ENCODE data around the gene CDC42BPG.

Gene CDC42BPG

GRCh38 chr11:64866173-64866491, 21.7 kb upstream of the CDC42BPG start:
- H3K18ac ChIP-seq (ENCODE audit: low read length): peak overlapping the region; percentile 50
- no peak overlapping the region for H3K4ac ChIP-seq (ENCODE audit: low read depth, low read length)
- H3K14ac ChIP-seq (ENCODE audit: low read length): no peak overlapping the region
- H2BK5ac ChIP-seq (ENCODE audit: low read depth, low read length, poor library complexity): no peak overlapping the region
- no peaks in the 10 kb centered on the region for H3K27me3 ChIP-seq (ENCODE audit: insufficient read depth, low read length)
- no peaks in the 10 kb centered on the region for H3K9me3 ChIP-seq (ENCODE audit: insufficient read depth, low read depth, low read length)
- no peak overlapping the region for H2BK12ac ChIP-seq (ENCODE audit: low read length)
- no CpG with 5 or more reads among the region's 4 CpGs for WGBS (ENCODE audit: extremely low coverage, insufficient coverage, insufficient read length)
- H3K4me2 ChIP-seq (ENCODE audit: low read length): no peak overlapping the region
- peaks cover 33% of the 10 kb centered on the region for H3K79me1 ChIP-seq (ENCODE audit: low read length)
- H3K9ac ChIP-seq (ENCODE audit: low read length): no peak overlapping the region
- no peak overlapping the region for H4K91ac ChIP-seq (ENCODE audit: low read depth, low read length)
- peaks cover 27% of the 10 kb centered on the region for H3K79me2 ChIP-seq (ENCODE audit: control insufficient read depth, insufficient read depth, low read length, poor library complexity)
- no peak overlapping the region for H2AK5ac ChIP-seq (ENCODE audit: low read length)
- no peak overlapping the region for H2BK120ac ChIP-seq (ENCODE audit: insufficient read depth, low read length, poor library complexity)
- no peak overlapping the region for H4K8ac ChIP-seq (ENCODE audit: low read depth, low read length)
- no peak overlapping the region for H2AFZ ChIP-seq (ENCODE audit: insufficient read depth, low read length, poor library complexity)
- DNase-seq: no peak
- no peak overlapping the region for H4K12ac ChIP-seq (ENCODE audit: low read depth, low read length)
- H3K4me3 ChIP-seq (ENCODE audit: low read depth, low read length): no peak overlapping the region
- peaks cover 52 to 54% of the 10 kb centered on the region in 2 experiments for H3K4me1 ChIP-seq (ENCODE audit: control insufficient read depth in 1 of 2, insufficient read depth in 2 of 2, low read length in 2 of 2)
- H3K23ac ChIP-seq (ENCODE audit: low read length): no peak overlapping the region
- peaks cover 24 to 30% of the 10 kb centered on the region in 2 experiments for H3K36me3 ChIP-seq (ENCODE audit: control insufficient read depth in 1 of 2, insufficient read depth in 2 of 2, low read length in 2 of 2)
- no peak overlapping the region for H3K27ac ChIP-seq (ENCODE audit: low read depth, low read length)

- H3K4me3 ChIP-seq (ENCODE audit: low read depth, low read length): no peak overlapping the region
- H3K27me3 ChIP-seq (ENCODE audit: insufficient read depth, low read length): no peaks in the 10 kb centered on the region
- DNase-seq: peak; percentile 59 to 77
- H2BK12ac ChIP-seq (ENCODE audit: low read length): peak overlapping the region; percentile 18
- H3K23ac ChIP-seq (ENCODE audit: low read length): no peak overlapping the region
- peak overlapping the region; percentile 66 for H4K8ac ChIP-seq (ENCODE audit: low read depth, low read length)
- peaks cover 46 to 49% of the 10 kb centered on the region in 2 experiments for H3K4me1 ChIP-seq (ENCODE audit: control insufficient read depth in 1 of 2, insufficient read depth in 2 of 2, low read length in 2 of 2)
- no peak overlapping the region for H3K27ac ChIP-seq (ENCODE audit: low read depth, low read length)
- peak overlapping the region; percentile 1 for H2BK120ac ChIP-seq (ENCODE audit: insufficient read depth, low read length, poor library complexity)
- H4K12ac ChIP-seq (ENCODE audit: low read depth, low read length): no peak overlapping the region
- peak overlapping the region; percentile 74 for H3K18ac ChIP-seq (ENCODE audit: low read length)
- H3K4ac ChIP-seq (ENCODE audit: low read depth, low read length): peak overlapping the region; percentile 21
- H4K91ac ChIP-seq (ENCODE audit: low read depth, low read length): peak overlapping the region; percentile 45
- no peaks in the 10 kb centered on the region for H3K9me3 ChIP-seq (ENCODE audit: insufficient read depth, low read depth, low read length)
- H3K9ac ChIP-seq (ENCODE audit: low read length): no peak overlapping the region
- peaks cover 30% of the 10 kb centered on the region for H3K79me1 ChIP-seq (ENCODE audit: low read length)
- no peak overlapping the region for H3K14ac ChIP-seq (ENCODE audit: low read length)
- no peak overlapping the region for H2AFZ ChIP-seq (ENCODE audit: insufficient read depth, low read length, poor library complexity)
- H3K79me2 ChIP-seq (ENCODE audit: control insufficient read depth, insufficient read depth, low read length, poor library complexity): peaks cover 25% of the 10 kb centered on the region
- H3K36me3 ChIP-seq (ENCODE audit: control insufficient read depth in 1 of 2, insufficient read depth in 2 of 2, low read length in 2 of 2): peaks cover 20 to 26% of the 10 kb centered on the region in 2 experiments
- no peak overlapping the region for H3K4me2 ChIP-seq (ENCODE audit: low read length)
- H2BK5ac ChIP-seq (ENCODE audit: low read depth, low read length, poor library complexity): no peak overlapping the region
- peak overlapping the region; percentile 38 for H2AK5ac ChIP-seq (ENCODE audit: low read length)
- WGBS (ENCODE audit: extremely low coverage, insufficient coverage, insufficient read length): no CpG with 5 or more reads among the region's 15 CpGs
Observed at GRCh38 chr11:64865286-64866172, 21.1 kb upstream of the CDC42BPG start.

GRCh38 chr11:64864473-64865285, 20.2 kb upstream of the CDC42BPG start:
- Histone ChIP-seq H3K18ac (ENCODE audit: low read length) (peak overlapping the region; percentile 74), H3K27ac (ENCODE audit: low read depth, low read length) (peak overlapping the region; percentile 25), H2BK120ac (ENCODE audit: insufficient read depth, low read length, poor library complexity) (peak overlapping the region; percentile 1), H2AK5ac (ENCODE audit: low read length) (peak overlapping the region; percentile 54), H4K12ac (ENCODE audit: low read depth, low read length) (no peak overlapping the region), H3K4me2 (ENCODE audit: low read length) (peak overlapping the region; percentile 12), H3K14ac (ENCODE audit: low read length) (peak overlapping the region; percentile 26), H3K9me3 (ENCODE audit: insufficient read depth, low read depth, low read length) (no peaks in the 10 kb centered on the region), H3K9ac (ENCODE audit: low read length) (no peak overlapping the region), H3K79me2 (ENCODE audit: control insufficient read depth, insufficient read depth, low read length, poor library complexity) (peaks cover 18% of the 10 kb centered on the region), H3K36me3 (ENCODE audit: control insufficient read depth in 1 of 2, insufficient read depth in 2 of 2, low read length in 2 of 2) (peaks cover 20 to 35% of the 10 kb centered on the region in 2 experiments), H3K4me3 (ENCODE audit: low read depth, low read length) (no peak overlapping the region), H2AFZ (ENCODE audit: insufficient read depth, low read length, poor library complexity) (peak overlapping the region; percentile 24), H3K27me3 (ENCODE audit: insufficient read depth, low read length) (no peaks in the 10 kb centered on the region), H3K4me1 (ENCODE audit: control insufficient read depth in 1 of 2, insufficient read depth in 2 of 2, low read length in 2 of 2) (peaks cover 38 to 40% of the 10 kb centered on the region in 2 experiments), H2BK12ac (ENCODE audit: low read length) (peak overlapping the region; percentile 61), H2BK5ac (ENCODE audit: low read depth, low read length, poor library complexity) (no peak overlapping the region), H4K91ac (ENCODE audit: low read depth, low read length) (peak overlapping the region; percentile 45), H4K8ac (ENCODE audit: low read depth, low read length) (peak overlapping the region; percentile 66), H3K79me1 (ENCODE audit: low read length) (peaks cover 23% of the 10 kb centered on the region), H3K4ac (ENCODE audit: low read depth, low read length) (peak overlapping the region; percentile 21), H3K23ac (ENCODE audit: low read length) (no peak overlapping the region)
- WGBS (ENCODE audit: extremely low coverage, insufficient coverage, insufficient read length): no CpG with 5 or more reads among the region's 18 CpGs
- DNase-seq: peak; percentile 94 to 96

- no peak overlapping the region for H4K8ac ChIP-seq (ENCODE audit: low read depth, low read length)
- peak overlapping the region; percentile 37 for H3K14ac ChIP-seq (ENCODE audit: low read length)
- H2BK120ac ChIP-seq (ENCODE audit: insufficient read depth, low read length, poor library complexity): peak overlapping the region; percentile 8
- peak overlapping the region; percentile 12 for H3K4me2 ChIP-seq (ENCODE audit: low read length)
- peak overlapping the region; percentile 36 for H2BK5ac ChIP-seq (ENCODE audit: low read depth, low read length, poor library complexity)
- H4K12ac ChIP-seq (ENCODE audit: low read depth, low read length): no peak overlapping the region
- H2BK12ac ChIP-seq (ENCODE audit: low read length): peak overlapping the region; percentile 15
- no peak overlapping the region for H3K4me3 ChIP-seq (ENCODE audit: low read depth, low read length)
- peak overlapping the region; percentile 21 for H3K4ac ChIP-seq (ENCODE audit: low read depth, low read length)
- H3K9ac ChIP-seq (ENCODE audit: low read length): no peak overlapping the region
- no peak overlapping the region for H3K27ac ChIP-seq (ENCODE audit: low read depth, low read length)
- no CpG with 5 or more reads among the region's 9 CpGs for whole genome bisulfite sequencing (ENCODE audit: extremely low coverage, insufficient coverage, insufficient read length)
- H2AK5ac ChIP-seq (ENCODE audit: low read length): peak overlapping the region; percentile 54
- no peak overlapping the region for H3K23ac ChIP-seq (ENCODE audit: low read length)
- peak overlapping the region; percentile 74 for H3K18ac ChIP-seq (ENCODE audit: low read length)
- H3K79me1 ChIP-seq (ENCODE audit: low read length): peaks cover 19% of the 10 kb centered on the region
- peak overlapping the region; percentile 10 for H2AFZ ChIP-seq (ENCODE audit: insufficient read depth, low read length, poor library complexity)
- no peaks in the 10 kb centered on the region for H3K27me3 ChIP-seq (ENCODE audit: insufficient read depth, low read length)
- peaks cover 16% of the 10 kb centered on the region for H3K79me2 ChIP-seq (ENCODE audit: control insufficient read depth, insufficient read depth, low read length, poor library complexity)
- no peaks in the 10 kb centered on the region for H3K9me3 ChIP-seq (ENCODE audit: insufficient read depth, low read depth, low read length)
- no peak for DNase-seq
- H3K36me3 ChIP-seq (ENCODE audit: control insufficient read depth in 1 of 2, insufficient read depth in 2 of 2, low read length in 2 of 2): peaks cover 23 to 34% of the 10 kb centered on the region in 2 experiments
- peak overlapping the region; percentile 7 for H4K91ac ChIP-seq (ENCODE audit: low read depth, low read length)
- peaks cover 34 to 36% of the 10 kb centered on the region in 2 experiments for H3K4me1 ChIP-seq (ENCODE audit: control insufficient read depth in 1 of 2, insufficient read depth in 2 of 2, low read length in 2 of 2)
Observed at GRCh38 chr11:64864135-64864472, 19.7 kb upstream of the CDC42BPG start.
